ENCODE data around the gene DNAJB1.

- TF ChIP-seq EZH2 (IDR thresholded peaks at IDR 0.05): no peak
- TF ChIP-seq CTCF (IDR thresholded peaks at IDR 0.05): no peak
- no peak for TF ChIP-seq EZH2phosphoT487 (IDR thresholded peaks at IDR 0.05)
Measured at GRCh38 chr19:14561249-14561648, 43.1 kb upstream of the DNAJB1 start.

Data from neural progenitor cell (in vitro differentiated cells).